ENCODE data around the gene TCL1A. TPM values are rescaled to one million over a fixed set of nuclear protein-coding genes. Genes with fewer than 3 reads are reported as not detected.

Gene TCL1A
- total RNA-seq, 1 experiment from 2014 or later: not detected

- no peaks in the 10 kb centered on the region; a peak in 2 of 5 replicates for H3K9me3 Mint-ChIP-seq
- H2AK5ac ChIP-seq (ENCODE audit: insufficient read length, low read length): no peak overlapping the region
- H3K14ac ChIP-seq (ENCODE audit: insufficient read depth, low read length): no peak overlapping the region; the same call in 1 of the 2 replicates
- H3T11ph ChIP-seq (ENCODE audit: low read length): no peak overlapping the region
- H3K27ac Mint-ChIP-seq: no peak overlapping the region
- H3K4me1 ChIP-seq (ENCODE audit: insufficient read depth, low read length): no peaks in the 10 kb centered on the region
- H3K27ac ChIP-seq (ENCODE audit: insufficient read length, low read depth, low read length): no peak overlapping the region
- no peak overlapping the region for H2BK15ac ChIP-seq (ENCODE audit: low read depth, low read length)
- no peak overlapping the region for H3K4me2 ChIP-seq (ENCODE audit: insufficient read depth, insufficient read length, low read length)
- H3K79me2 ChIP-seq (ENCODE audit: insufficient read depth, low read length): no peaks in the 10 kb centered on the region
- no peaks in the 10 kb centered on the region for H3K9me3 ChIP-seq (ENCODE audit: control insufficient read depth, low read depth, low read length)
- DNase-seq: no peak
- whole genome bisulfite sequencing (ENCODE audit: extremely low coverage, insufficient read length, low lambda C conversion rate): no CpG with 5 or more reads among the region's 5 CpGs
- H4K8ac ChIP-seq (replicated peaks; ENCODE audit: insufficient read length, low read depth, low read length): no peak overlapping the region
- H3K18ac ChIP-seq (ENCODE audit: insufficient read length, low read depth, low read length): no peak overlapping the region
- H3K56ac ChIP-seq (ENCODE audit: insufficient read length, low read depth, low read length): no peak overlapping the region
- no peak overlapping the region for H3K4me3 Mint-ChIP-seq
- H3K4ac ChIP-seq (ENCODE audit: low read depth, low read length): no peak overlapping the region
- H3K4me1 Mint-ChIP-seq: peaks cover 23% of the 10 kb centered on the region in 2 experiments
- no peak overlapping the region for H2BK120ac ChIP-seq (ENCODE audit: low read depth, low read length, poor library complexity, severe bottlenecking)
- no peak for TF ChIP-seq CTCF (conservative IDR thresholded peaks at IDR 0.05)
- H4K5ac ChIP-seq (ENCODE audit: insufficient read length, low read depth, low read length): no peak overlapping the region
- H4K20me1 ChIP-seq (ENCODE audit: control insufficient read depth, insufficient read depth, insufficient read length): peaks cover 2% of the 10 kb centered on the region
- H3K36me3 Mint-ChIP-seq (ENCODE audit: insufficient read depth in 1 of 3, low read depth in 3 of 3): 0 out of 7 replicates have a peak, but pooled peaks cover 0 to 3% (median 0%) of the 10 kb centered on the region in 3 experiments
- H3K27me3 Mint-ChIP-seq (ENCODE audit: low read depth): peaks cover 100% of the 10 kb centered on the region
- no peak overlapping the region for H2AFZ ChIP-seq (ENCODE audit: low read length)
- H3K23me2 ChIP-seq (ENCODE audit: insufficient read length, low read depth, low read length, poor library complexity, severe bottlenecking): no peaks in the 10 kb centered on the region
- H2BK20ac ChIP-seq (ENCODE audit: low read depth, low read length, poor library complexity, severe bottlenecking): no peak overlapping the region
- H3K23ac ChIP-seq (ENCODE audit: insufficient read length, low read depth, low read length): no peak overlapping the region
- no peak overlapping the region for H3K9ac ChIP-seq (ENCODE audit: extremely low read depth, insufficient read length, low read length)
- H2BK5ac ChIP-seq (ENCODE audit: insufficient read length, low read length): no peak overlapping the region
- H2BK12ac ChIP-seq (ENCODE audit: insufficient read length, low read depth, low read length): no peak overlapping the region
- H3K27me3 ChIP-seq (ENCODE audit: insufficient read depth, low read length): peaks cover 20% of the 10 kb centered on the region; the same call in 1 of the 2 replicates
- no peaks in the 10 kb centered on the region for H3K79me1 ChIP-seq (ENCODE audit: insufficient read depth, low read depth, low read length, poor library complexity, severe bottlenecking)
- H4K91ac ChIP-seq (ENCODE audit: insufficient read length, low read depth, low read length): no peak overlapping the region
Observed at GRCh38 chr14:95695051-95695450, 18.9 kb downstream of the TCL1A start.

Data from H9 (cell line).